Measurements from ENCODE around the gene BSND.

Gene BSND

DNA sequence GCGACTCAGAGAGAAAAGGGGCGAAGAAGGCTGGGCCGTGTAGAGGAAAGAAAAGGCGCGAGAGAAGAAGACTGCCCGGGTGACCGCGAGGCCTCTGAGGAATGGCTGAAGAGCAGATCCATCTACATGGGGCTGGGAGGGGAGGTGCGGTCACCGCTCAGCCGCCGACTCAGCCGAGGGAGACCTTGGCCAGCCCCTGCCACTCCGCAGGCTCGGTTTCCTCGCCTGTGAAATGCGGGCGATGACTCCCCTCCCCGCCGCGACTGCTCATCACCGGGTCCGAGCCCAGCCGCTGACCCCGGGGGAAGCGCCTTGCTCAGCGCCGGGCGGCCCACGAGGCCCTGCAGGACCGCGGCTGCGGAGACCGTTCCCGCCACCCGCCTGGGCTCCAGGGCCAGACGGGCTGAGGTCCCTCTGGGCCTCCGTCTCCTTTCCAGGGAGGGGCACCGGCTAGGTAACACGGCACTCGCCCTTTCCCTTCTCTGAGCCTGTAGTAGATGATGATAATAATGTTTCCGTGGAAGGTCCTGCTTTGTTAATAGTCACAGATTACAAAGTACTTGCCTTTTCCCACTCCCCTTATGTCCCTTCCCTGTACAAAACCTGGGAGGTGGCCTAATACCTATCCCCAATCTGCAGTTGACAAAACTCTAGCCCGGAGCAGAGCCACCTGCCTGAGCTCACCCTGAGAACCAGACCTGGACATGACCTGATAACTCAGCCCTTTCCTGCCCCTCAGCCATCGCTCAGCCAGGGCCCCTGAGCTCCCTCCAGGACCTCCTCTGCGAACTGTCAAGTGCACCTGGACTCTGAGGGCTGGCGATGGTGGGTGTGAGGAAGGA is 1.6 kb upstream of the BSND start:
- H3K4me3 ChIP-seq (ENCODE audit: low read depth, low read length), result no peak overlapping the region

DNA sequence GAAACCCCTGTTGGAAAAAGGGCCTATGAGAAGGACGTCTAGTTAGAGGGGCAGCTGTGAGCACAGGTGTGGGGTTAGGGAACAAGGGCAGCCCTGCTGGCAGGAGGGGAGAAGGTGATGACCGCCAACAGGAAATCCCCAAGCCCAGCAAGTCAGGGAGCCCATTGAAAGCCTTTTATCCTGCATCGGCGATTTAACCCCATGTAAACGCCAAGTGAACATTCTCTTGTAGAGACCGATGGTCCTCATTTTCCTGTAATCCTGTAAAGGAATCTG is 1.1 kb upstream of the BSND start:
- no peak overlapping the region for H3K4me3 ChIP-seq (ENCODE audit: low read depth, low read length)
- TF ChIP-seq, protein P1, sequence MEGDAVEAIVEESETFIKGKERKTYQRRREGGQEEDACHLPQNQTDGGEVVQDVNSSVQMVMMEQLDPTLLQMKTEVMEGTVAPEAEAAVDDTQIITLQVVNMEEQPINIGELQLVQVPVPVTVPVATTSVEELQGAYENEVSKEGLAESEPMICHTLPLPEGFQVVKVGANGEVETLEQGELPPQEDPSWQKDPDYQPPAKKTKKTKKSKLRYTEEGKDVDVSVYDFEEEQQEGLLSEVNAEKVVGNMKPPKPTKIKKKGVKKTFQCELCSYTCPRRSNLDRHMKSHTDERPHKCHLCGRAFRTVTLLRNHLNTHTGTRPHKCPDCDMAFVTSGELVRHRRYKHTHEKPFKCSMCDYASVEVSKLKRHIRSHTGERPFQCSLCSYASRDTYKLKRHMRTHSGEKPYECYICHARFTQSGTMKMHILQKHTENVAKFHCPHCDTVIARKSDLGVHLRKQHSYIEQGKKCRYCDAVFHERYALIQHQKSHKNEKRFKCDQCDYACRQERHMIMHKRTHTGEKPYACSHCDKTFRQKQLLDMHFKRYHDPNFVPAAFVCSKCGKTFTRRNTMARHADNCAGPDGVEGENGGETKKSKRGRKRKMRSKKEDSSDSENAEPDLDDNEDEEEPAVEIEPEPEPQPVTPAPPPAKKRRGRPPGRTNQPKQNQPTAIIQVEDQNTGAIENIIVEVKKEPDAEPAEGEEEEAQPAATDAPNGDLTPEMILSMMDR (IDR thresholded peaks at IDR 0.05; ENCODE audit: borderline replicate concordance, insufficient read depth, low read depth, low read length), result no peak

More for the DNA sequence above, 1.6 kb upstream of the BSND start:
- TF ChIP-seq, protein P1 (IDR thresholded peaks at IDR 0.05; ENCODE audit: borderline replicate concordance, insufficient read depth, low read depth, low read length), result no peak

DNA sequence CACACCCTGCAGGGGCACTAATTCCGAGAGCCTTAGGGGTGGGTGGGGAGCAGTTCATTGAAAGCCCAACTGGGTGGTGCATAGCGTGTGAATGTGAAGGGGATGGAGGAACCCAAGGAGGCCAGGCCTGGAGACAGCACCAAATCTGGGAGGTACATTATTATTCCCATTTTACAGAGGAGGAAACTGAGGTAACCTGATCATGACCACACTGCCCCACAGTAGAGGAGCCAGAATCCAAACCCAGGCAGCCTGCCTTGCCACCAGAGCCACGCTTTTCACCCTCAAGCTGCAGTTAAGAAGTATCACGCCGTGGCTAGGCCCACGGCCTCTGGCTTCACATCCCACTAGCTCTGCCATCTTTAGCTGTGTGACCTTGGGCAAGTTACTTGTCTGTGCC is 633 bp upstream of the BSND start:
- H3K4me3 ChIP-seq (ENCODE audit: low read depth, low read length), result no peak overlapping the region
- TF ChIP-seq, protein P1 (IDR thresholded peaks at IDR 0.05; ENCODE audit: borderline replicate concordance, insufficient read depth, low read depth, low read length), result no peak

DNA sequence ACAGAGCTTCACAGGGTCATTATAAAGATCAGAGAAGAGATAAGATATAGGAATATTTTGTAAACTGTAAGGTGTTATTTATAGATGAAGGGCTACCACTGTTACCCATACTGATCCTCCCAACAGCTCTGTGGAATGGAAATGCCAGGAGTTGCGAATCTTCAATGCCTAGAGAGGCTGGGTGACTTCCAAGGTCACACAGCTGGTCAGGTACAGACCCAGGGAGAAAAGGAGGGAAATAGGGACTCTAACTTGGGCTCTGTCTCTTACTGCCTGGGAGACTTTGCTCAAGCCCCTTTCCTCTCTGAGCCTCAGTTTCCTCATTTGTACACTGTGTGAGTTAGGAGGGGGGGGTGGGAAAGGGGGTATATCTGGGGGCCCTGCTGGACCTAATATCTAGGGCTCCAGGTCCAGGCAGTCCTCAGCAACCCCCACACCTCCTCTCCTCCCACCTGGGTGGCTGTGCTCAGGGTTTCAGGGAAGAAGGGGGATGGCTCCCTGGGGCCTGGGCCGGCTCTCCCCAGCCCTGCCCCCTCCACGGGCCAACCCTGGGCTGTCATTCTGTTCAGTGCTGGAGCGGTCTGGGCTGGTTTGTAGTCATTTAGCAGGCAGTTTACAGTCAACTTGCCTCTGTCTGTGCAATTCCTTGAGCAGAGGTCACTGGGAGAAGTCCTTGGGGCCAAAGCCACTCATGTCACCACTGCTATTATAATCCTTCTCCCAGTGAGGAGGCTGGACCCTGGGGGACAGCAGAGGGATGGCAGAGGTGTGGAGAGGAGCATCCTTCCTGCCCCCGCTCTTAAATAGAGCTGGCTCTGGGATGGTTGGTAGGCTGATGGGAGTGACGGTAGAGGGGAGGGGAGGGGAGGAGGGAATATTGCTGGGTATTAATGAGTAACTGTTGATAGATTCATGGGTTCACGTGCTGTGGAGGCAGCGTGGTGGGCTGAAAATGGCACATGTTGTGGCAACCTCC is 1.7 kb downstream of the BSND start:
- no peak overlapping the region for H3K4me3 ChIP-seq (ENCODE audit: low read depth, low read length)
- TF ChIP-seq, protein P1 (IDR thresholded peaks at IDR 0.05; ENCODE audit: borderline replicate concordance, insufficient read depth, low read depth, low read length), result no peak

DNA sequence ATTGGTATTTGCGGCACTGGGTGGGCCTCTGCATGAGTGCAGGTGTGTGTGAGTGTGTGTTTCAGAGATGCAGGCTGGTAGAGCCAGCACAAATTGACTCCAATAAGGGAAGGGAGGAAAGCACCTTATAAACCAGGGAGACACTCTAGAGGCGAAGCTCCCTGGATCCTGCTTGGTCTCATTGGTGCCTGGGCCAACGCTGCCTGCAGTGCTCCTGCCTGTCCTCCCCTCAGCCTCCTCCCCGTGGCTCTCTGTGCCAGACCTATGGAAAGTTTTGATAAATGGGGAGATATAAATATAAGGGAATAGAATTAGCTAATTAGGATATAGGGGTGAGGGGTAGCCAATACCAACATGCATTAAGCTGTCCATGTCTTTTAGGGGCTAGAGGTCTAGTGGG is 2.6 kb downstream of the BSND start:
- TF ChIP-seq, protein P1 (IDR thresholded peaks at IDR 0.05; ENCODE audit: borderline replicate concordance, insufficient read depth, low read depth, low read length), result no peak
- no peak overlapping the region for H3K4me3 ChIP-seq (ENCODE audit: low read depth, low read length)

DNA sequence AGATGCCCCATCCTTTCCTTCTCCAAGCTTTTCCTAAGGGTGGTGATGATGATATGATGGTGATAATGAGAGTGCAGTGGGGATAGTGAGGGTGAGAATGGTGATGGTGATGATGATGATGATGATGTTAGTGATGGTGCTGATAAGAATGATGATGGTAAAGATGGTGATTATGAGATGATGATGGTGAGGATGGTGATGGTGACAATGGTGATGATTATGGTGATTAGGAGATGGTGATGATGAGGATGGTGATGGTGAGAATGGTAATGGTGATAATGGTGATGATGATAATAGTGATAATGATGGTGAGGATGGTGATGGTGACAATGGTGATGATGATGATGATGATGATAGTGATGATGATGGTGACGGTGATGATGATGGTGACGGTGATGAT is 4.0 kb downstream of the BSND start:
- no peak overlapping the region for H3K4me3 ChIP-seq (ENCODE audit: low read depth, low read length)
- TF ChIP-seq, protein P1 (IDR thresholded peaks at IDR 0.05; ENCODE audit: borderline replicate concordance, insufficient read depth, low read depth, low read length), result no peak
